Skeletal muscle tissue (tissue), 4 donors: ENCODE data around the gene MAB21L1. TPM values are rescaled to one million over a fixed set of nuclear protein-coding genes. Genes with fewer than 3 reads are reported as not detected.

ENCODE experiments used
- H3K27ac ChIP-seq: one replicate; pipeline ENCODE4 v1.7.0; 2013; ENCODE audit warnings: mild to moderate bottlenecking, low read depth, low read length, inconsistent platforms
- H3K27me3 ChIP-seq, 3 donors: one replicate each; pipeline ENCODE4 v1.7.0; 2013; ENCODE audit warnings: low read length in 3 of 3; ENCODE audit not compliant: control insufficient read depth in 3 of 3, insufficient read depth in 3 of 3
- H3K36me3 ChIP-seq, 3 donors: one replicate each; pipeline ENCODE4 v1.7.0; 2013; ENCODE audit warnings: low read length in 3 of 3; ENCODE audit not compliant: control insufficient read depth in 3 of 3, insufficient read depth in 3 of 3
- H3K4me1 ChIP-seq, 3 donors: one replicate each; pipeline ENCODE4 v1.7.0; 2013; ENCODE audit warnings: low read length in 3 of 3, mild to moderate bottlenecking in 3 of 3; ENCODE audit not compliant: control insufficient read depth in 3 of 3, insufficient read depth in 3 of 3
- H3K4me3 ChIP-seq, 3 donors: one replicate each; pipeline ENCODE4 v1.7.0; 2013; ENCODE audit warnings: low read length in 3 of 3
- H3K9ac ChIP-seq, 3 donors: one replicate each; pipeline ENCODE4 v1.7.0; 2013; ENCODE audit warnings: low read length in 3 of 3, mild to moderate bottlenecking in 3 of 3, moderate library complexity in 2 of 3, low read depth in 1 of 3
- H3K9me3 ChIP-seq, 3 donors: one replicate each; pipeline ENCODE4 v1.7.0; 2013; ENCODE audit warnings: low read length in 3 of 3; ENCODE audit not compliant: control insufficient read depth in 3 of 3
- total RNA-seq: library from RNA; depleted of rRNA; stranded (reverse); fragments of >200 nt; gene quantifications from one replicate; pipeline ENCODE4 v1.2.3, GENCODE V29; 2014
- donor health status: Osteomylitis.

MAB21L1 gene
- total RNA-seq: 8.4 TPM

GRCh38 chr13:35475960-35476943, at the start of gene MAB21L1:
Gene MAB21L1 (minus strand): TSS chr13:35476689. CDS start chr13:35476138, 551 bp downstream.
- Histone ChIP-seq H3K27ac (peak within 1 kb of the TSS; percentile 68), H3K9ac (peak within 1 kb of the TSS; percentile 35 to 78 (median 69))

DNA sequence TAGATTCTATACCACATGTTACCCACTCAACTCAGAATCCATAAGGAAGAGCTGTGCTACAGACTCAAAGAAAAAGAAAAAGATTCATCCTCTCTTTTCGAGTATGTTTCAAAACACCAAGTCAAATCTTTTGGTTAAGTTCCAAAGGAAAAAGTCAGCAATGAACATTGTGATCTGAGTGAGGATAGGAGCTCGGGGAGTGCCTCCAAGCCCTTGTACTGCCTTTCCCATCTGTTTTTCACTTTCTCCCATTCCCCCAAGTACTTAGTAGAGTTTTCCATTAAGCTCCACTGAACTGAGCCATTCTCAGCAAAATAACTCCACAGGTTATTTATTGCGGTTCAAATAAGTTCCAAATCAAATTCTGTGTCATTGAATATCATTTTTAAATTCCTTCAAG, 47.7 kb upstream of the MAB21L1 start:
- no peak overlapping the region for H3K27ac ChIP-seq
- H3K4me3 ChIP-seq: no peak overlapping the region
- H3K9ac ChIP-seq: no peak overlapping the region
- H3K27me3 ChIP-seq: no peaks in the 10 kb centered on the region
- H3K9me3 ChIP-seq: no peaks in the 10 kb centered on the region
- H3K36me3 ChIP-seq: no peaks in the 10 kb centered on the region
- H3K4me1 ChIP-seq: no peaks in the 10 kb centered on the region

More at GRCh38 chr13:35475960-35476943, at the start of gene MAB21L1:
- H3K27me3 ChIP-seq: no peaks in the 10 kb centered on the region
- H3K36me3 ChIP-seq: no peaks in the 10 kb centered on the region
- peak within 1 kb of the TSS; percentile 74 to 89 (median 81) for H3K4me3 ChIP-seq
- no peaks in the 10 kb centered on the region for H3K9me3 ChIP-seq
- H3K4me1 ChIP-seq: peaks cover 0 to 10% (median 8%) of the 10 kb centered on the region in 3 donors

DNA sequence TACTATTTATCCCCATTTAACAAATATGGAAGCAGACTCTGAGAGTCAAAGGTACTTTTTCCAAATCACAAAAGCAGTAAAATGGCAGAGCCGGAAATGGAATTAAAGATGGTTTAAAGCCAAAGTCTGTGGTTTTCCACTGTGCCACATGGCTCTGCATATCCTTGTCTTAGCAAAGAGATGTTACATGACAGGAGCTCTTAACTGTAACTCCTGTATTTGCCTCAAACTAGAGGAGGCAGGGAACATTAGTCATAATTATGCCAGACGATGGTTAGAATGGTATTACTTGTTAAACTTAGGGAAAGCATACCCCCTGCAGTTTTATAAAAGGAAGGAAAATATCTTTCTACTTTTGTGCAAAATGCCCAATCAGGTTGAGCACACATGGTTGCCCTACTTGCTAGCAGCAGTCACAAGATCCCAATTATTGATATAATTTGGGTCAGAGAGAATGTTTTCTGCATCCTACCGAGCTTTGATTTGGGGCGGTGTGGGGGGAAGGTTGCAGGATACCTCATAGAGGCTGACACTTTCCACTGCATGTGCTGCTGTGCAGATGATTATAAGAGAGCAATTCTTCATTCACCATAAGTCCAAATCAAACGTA, 42.0 kb upstream of the MAB21L1 start:
- H3K9me3 ChIP-seq: no peaks in the 10 kb centered on the region
- H3K4me3 ChIP-seq: no peak overlapping the region
- no peaks in the 10 kb centered on the region for H3K4me1 ChIP-seq
- H3K36me3 ChIP-seq: no peaks in the 10 kb centered on the region
- H3K27me3 ChIP-seq: no peaks in the 10 kb centered on the region
- H3K27ac ChIP-seq: no peak overlapping the region
- H3K9ac ChIP-seq: no peak overlapping the region

- H3K4me3 ChIP-seq: no peak overlapping the region
- H3K36me3 ChIP-seq: no peaks in the 10 kb centered on the region
- H3K9ac ChIP-seq: no peak overlapping the region
Observed at GRCh38 chr13:35514801-35515502, 38.5 kb upstream of the MAB21L1 start.

GRCh38 chr13:35514061-35514477, 37.6 kb upstream of the MAB21L1 start:
- Histone ChIP-seq H3K4me1 (no peaks in the 10 kb centered on the region), H3K27ac (no peak overlapping the region), H3K9me3 (no peaks in the 10 kb centered on the region), H3K4me3 (no peak overlapping the region), H3K36me3 (no peaks in the 10 kb centered on the region), H3K27me3 (no peaks in the 10 kb centered on the region), H3K9ac (no peak overlapping the region)

More at GRCh38 chr13:35514801-35515502, 38.5 kb upstream of the MAB21L1 start:
- H3K9me3 ChIP-seq: no peaks in the 10 kb centered on the region
- no peak overlapping the region for H3K27ac ChIP-seq
- no peaks in the 10 kb centered on the region for H3K27me3 ChIP-seq
- H3K4me1 ChIP-seq: no peaks in the 10 kb centered on the region

- H3K36me3 ChIP-seq: no peaks in the 10 kb centered on the region
- H3K9ac ChIP-seq: no peak overlapping the region
- no peaks in the 10 kb centered on the region for H3K4me1 ChIP-seq
- no peaks in the 10 kb centered on the region for H3K9me3 ChIP-seq
- no peak overlapping the region for H3K4me3 ChIP-seq
- H3K27me3 ChIP-seq: no peaks in the 10 kb centered on the region
- H3K27ac ChIP-seq: no peak overlapping the region
Observed at GRCh38 chr13:35512271-35512920, 35.9 kb upstream of the MAB21L1 start.

GRCh38 chr13:35502456-35502855, 26.0 kb upstream of the MAB21L1 start:
- no peaks in the 10 kb centered on the region for H3K36me3 ChIP-seq
- no peak overlapping the region for H3K4me3 ChIP-seq
- H3K9me3 ChIP-seq: no peaks in the 10 kb centered on the region
- H3K27me3 ChIP-seq: no peaks in the 10 kb centered on the region
- H3K4me1 ChIP-seq: no peaks in the 10 kb centered on the region
- H3K9ac ChIP-seq: no peak overlapping the region
- H3K27ac ChIP-seq: no peak overlapping the region

GRCh38 chr13:35501661-35502235, 25.3 kb upstream of the MAB21L1 start:
- H3K9ac ChIP-seq: no peak overlapping the region
- H3K27ac ChIP-seq: no peak overlapping the region
- no peaks in the 10 kb centered on the region for H3K9me3 ChIP-seq
- no peaks in the 10 kb centered on the region for H3K4me1 ChIP-seq
- H3K4me3 ChIP-seq: no peak overlapping the region
- no peaks in the 10 kb centered on the region for H3K27me3 ChIP-seq
- no peaks in the 10 kb centered on the region for H3K36me3 ChIP-seq

- Histone ChIP-seq H3K36me3 (no peaks in the 10 kb centered on the region), H3K4me1 (no peaks in the 10 kb centered on the region), H3K4me3 (no peak overlapping the region), H3K9ac (no peak overlapping the region), H3K27ac (no peak overlapping the region), H3K9me3 (no peaks in the 10 kb centered on the region), H3K27me3 (no peaks in the 10 kb centered on the region)
Observed at GRCh38 chr13:35500144-35500543, 23.7 kb upstream of the MAB21L1 start.
